WERI-Rb-1 (cell line): ENCODE results near the gene EFR3B.
"Not testable (repeated sequence)": the region's sequence is repeated elsewhere in the genome, so short reads cannot be mapped to it uniquely, and the experiment has no call there.

Experiments used
- DNase-seq: peaks from one replicate; pipeline ENCODE4 v3.0.0-alpha.2; 2020
- H3K27ac ChIP-seq: fragments of 250-450 bp; sonication (Bioruptor Pico); 2 replicates; pipeline ENCODE4 v1.5.1; 2020; ENCODE audit warnings: mild to moderate bottlenecking, moderate library complexity
- H3K27me3 ChIP-seq: fragments of 250-450 bp; sonication (Bioruptor Pico); 2 replicates; pipeline ENCODE4 v1.5.1; 2021; ENCODE audit warnings: mild to moderate bottlenecking, low read depth, moderate library complexity; ENCODE audit not compliant: insufficient read depth, severe bottlenecking
- H3K36me3 ChIP-seq: fragments of 250-450 bp; sonication (Bioruptor Pico); 2 replicates; pipeline ENCODE4 v1.5.1; 2020; ENCODE audit warnings: mild to moderate bottlenecking, moderate library complexity
- H3K4me3 ChIP-seq: 2 replicates; pipeline ENCODE4 v1.5.1; 2011; ENCODE audit warnings: low read depth, mild to moderate bottlenecking, control low read depth, low read length
- H3K9me3 ChIP-seq: fragments of 250-450 bp; sonication (Bioruptor Pico); 2 replicates; pipeline ENCODE4 v1.5.1; 2021; ENCODE audit warnings: mild to moderate bottlenecking, moderate library complexity; ENCODE audit not compliant: severe bottlenecking
- CTCF ChIP-seq: IDR thresholded peaks from 2 replicates; pipeline ENCODE4 v1.5.1; 2011; ENCODE audit warnings: low read depth, mild to moderate bottlenecking, control low read depth, inconsistent platforms, low read length

Gene EFR3B

GRCh38 chr2:25125189-25125588 lies 83.3 kb downstream of the EFR3B start:
- Histone ChIP-seq H3K27me3 (no peaks in the 10 kb centered on the region), H3K4me3 (no peak overlapping the region), H3K27ac (no peak overlapping the region), H3K36me3 (no peaks in the 10 kb centered on the region; the same call in 1 of the 2 replicates), H3K9me3 (no peaks in the 10 kb centered on the region)
- TF ChIP-seq CTCF, result no peak
- no peak for DNase-seq

- H3K36me3 ChIP-seq, result peaks cover 2% of the 10 kb centered on the region; the same call in 1 of the 2 replicates
- no peak overlapping the region for H3K4me3 ChIP-seq
- H3K27ac ChIP-seq, result no peak overlapping the region
- TF ChIP-seq CTCF, result no peak
- H3K9me3 ChIP-seq, result no peaks in the 10 kb centered on the region
- H3K27me3 ChIP-seq, result no peaks in the 10 kb centered on the region
- DNase-seq, result no peak
These were observed 84.1 kb downstream of the EFR3B start for GRCh38 chr2:25125976-25126375.

- not testable (repeated sequence) for H3K9me3 ChIP-seq, H3K27me3 ChIP-seq, H3K4me3 ChIP-seq, DNase-seq, H3K27ac ChIP-seq, H3K36me3 ChIP-seq
These were observed 85.2 kb downstream of the EFR3B start for GRCh38 chr2:25127071-25127470.

GRCh38 chr2:25127646-25128045 lies 85.8 kb downstream of the EFR3B start:
- DNase-seq, result no peak
- Histone ChIP-seq H3K4me3 (no peak overlapping the region), H3K36me3 (peaks cover 4% of the 10 kb centered on the region; the same call in 1 of the 2 replicates), H3K27me3 (no peaks in the 10 kb centered on the region), H3K9me3 (no peaks in the 10 kb centered on the region), H3K27ac (no peak overlapping the region)
- no peak for TF ChIP-seq CTCF

- no peak for DNase-seq
- H3K27me3 ChIP-seq, result no peaks in the 10 kb centered on the region
- peak; percentile 16; the same call in 1 of the 2 replicates for TF ChIP-seq CTCF
These were observed 88.1 kb downstream of the EFR3B start for GRCh38 chr2:25129901-25130520.

GRCh38 chr2:25131253-25131566 lies 89.3 kb downstream of the EFR3B start:
- Histone ChIP-seq H3K27ac (no peak overlapping the region), H3K36me3 (peaks cover 10% of the 10 kb centered on the region), H3K4me3 (no peak overlapping the region), H3K27me3 (no peaks in the 10 kb centered on the region), H3K9me3 (no peaks in the 10 kb centered on the region)
- TF ChIP-seq CTCF, result no peak
- no peak for DNase-seq

More at GRCh38 chr2:25129901-25130520, 88.1 kb downstream of the EFR3B start:
- Histone ChIP-seq H3K36me3 (peaks cover 6% of the 10 kb centered on the region), H3K9me3 (no peaks in the 10 kb centered on the region), H3K4me3 (no peak overlapping the region), H3K27ac (no peak overlapping the region)
